Measurements from ENCODE around the gene TMEM272. TPM values are rescaled to one million over a fixed set of nuclear protein-coding genes. Genes with fewer than 3 reads are reported as not detected.
"Not testable (repeated sequence)": the region's sequence is repeated elsewhere in the genome, so short reads cannot be mapped to it uniquely, and the experiment has no call there.

The TMEM272 gene
- total RNA-seq, 1 donor from 2014 or later = 0.25 TPM

DNA sequence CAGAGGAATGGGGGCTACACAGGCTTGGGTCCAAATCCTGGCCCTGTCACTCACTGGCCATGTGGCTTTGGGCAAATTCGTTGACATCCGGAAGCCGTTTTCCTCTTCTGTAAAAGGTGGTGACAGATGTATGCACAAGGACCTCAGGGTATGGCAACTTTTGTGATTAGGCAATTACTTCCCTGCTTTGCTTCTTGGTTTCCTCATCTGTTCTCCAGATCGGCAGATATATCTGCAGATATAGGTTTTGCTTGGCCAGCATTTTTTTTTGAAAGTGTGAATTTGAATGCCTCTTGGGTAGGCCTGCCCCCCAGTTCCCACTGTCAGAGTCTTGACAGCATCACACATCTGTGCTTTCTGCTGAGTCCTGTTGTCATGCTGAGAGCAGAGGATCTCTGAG, 17.7 kb downstream of the TMEM272 start:
- intact Hi-C loops (cut with DNase I) = no loop called here
- peaks cover 27% of the 10 kb centered on the region for H3K4me1 ChIP-seq
- H3K27me3 ChIP-seq = no peaks in the 10 kb centered on the region
- H3K27ac ChIP-seq = no peak overlapping the region
- H3K4me3 ChIP-seq = no peak overlapping the region
- no peaks in the 10 kb centered on the region for H3K36me3 ChIP-seq
- DNase-seq (ENCODE audit: extremely low spot score in 2 of 2) = no peak
- TF ChIP-seq POLR2AphosphoS5 (IDR thresholded peaks at IDR 0.05; ENCODE audit: insufficient read depth in 1 of 2, low read depth in 1 of 2) (no peak), POLR2A (IDR thresholded peaks at IDR 0.05) (no peak)
- TF ChIP-seq, protein P1, sequence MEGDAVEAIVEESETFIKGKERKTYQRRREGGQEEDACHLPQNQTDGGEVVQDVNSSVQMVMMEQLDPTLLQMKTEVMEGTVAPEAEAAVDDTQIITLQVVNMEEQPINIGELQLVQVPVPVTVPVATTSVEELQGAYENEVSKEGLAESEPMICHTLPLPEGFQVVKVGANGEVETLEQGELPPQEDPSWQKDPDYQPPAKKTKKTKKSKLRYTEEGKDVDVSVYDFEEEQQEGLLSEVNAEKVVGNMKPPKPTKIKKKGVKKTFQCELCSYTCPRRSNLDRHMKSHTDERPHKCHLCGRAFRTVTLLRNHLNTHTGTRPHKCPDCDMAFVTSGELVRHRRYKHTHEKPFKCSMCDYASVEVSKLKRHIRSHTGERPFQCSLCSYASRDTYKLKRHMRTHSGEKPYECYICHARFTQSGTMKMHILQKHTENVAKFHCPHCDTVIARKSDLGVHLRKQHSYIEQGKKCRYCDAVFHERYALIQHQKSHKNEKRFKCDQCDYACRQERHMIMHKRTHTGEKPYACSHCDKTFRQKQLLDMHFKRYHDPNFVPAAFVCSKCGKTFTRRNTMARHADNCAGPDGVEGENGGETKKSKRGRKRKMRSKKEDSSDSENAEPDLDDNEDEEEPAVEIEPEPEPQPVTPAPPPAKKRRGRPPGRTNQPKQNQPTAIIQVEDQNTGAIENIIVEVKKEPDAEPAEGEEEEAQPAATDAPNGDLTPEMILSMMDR (IDR thresholded peaks at IDR 0.05) = no peak
- no peaks in the 10 kb centered on the region for H3K9me3 ChIP-seq

DNA sequence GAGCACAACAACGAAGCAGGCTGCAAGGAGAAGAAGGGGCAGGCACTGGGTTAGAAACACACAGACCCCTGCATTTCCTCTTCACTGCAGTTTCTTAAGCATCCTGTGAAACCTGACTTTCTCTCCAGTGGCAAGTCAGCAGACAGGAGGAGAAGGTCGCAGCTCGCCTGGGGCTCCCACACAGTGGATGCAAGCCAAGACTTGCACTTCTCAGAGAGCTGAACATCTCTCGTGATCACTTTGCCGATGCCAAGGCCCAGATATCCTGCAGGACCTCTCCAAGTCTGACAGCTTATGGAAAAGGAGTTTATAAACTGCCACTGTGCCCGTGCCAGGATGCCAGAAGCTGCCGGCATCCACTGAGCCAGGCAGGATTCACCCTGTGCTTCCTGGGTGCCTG, 18.4 kb downstream of the TMEM272 start:
- DNase-seq (ENCODE audit: extremely low spot score in 2 of 2) = no peak
- intact Hi-C loops (cut with DNase I) = no loop called here
- TF ChIP-seq POLR2A (IDR thresholded peaks at IDR 0.05) = no peak
- TF ChIP-seq POLR2AphosphoS5 (IDR thresholded peaks at IDR 0.05; ENCODE audit: insufficient read depth in 1 of 2, low read depth in 1 of 2) = peak in 1 of 2 donors; percentile 40
- Histone ChIP-seq H3K36me3 (no peaks in the 10 kb centered on the region), H3K4me3 (no peak overlapping the region), H3K27ac (no peak overlapping the region), H3K9me3 (no peaks in the 10 kb centered on the region), H3K4me1 (peaks cover 27% of the 10 kb centered on the region), H3K27me3 (no peaks in the 10 kb centered on the region)

DNA sequence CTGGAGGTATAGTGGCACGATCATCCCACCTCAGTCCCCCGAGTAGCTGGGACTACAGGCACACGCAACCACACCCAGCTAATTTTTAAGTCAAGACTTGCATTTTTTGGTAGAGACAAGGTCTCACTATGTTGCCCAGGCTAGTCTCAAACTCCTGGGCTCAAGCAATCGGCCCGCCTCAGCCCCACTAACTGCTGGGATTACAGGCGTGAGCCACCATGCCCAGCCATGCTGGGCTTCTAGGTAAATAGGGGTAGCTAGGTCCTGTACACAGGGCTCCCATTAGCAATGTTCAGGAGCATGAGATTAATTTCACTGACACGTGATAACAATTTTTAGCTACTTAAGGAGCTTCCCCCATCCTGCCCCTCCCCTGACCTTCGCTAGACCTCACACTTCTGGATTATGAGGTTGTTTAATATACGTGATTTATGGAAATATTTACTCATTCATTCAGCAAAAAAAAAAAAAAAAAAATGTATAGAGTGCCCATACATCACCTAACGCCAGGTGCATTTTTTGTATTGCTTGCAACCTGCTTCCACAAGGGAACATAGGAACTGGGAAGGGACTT, 19.2 kb downstream of the TMEM272 start:
- TF ChIP-seq POLR2AphosphoS5 (IDR thresholded peaks at IDR 0.05; ENCODE audit: insufficient read depth in 1 of 2, low read depth in 1 of 2) (no peak), POLR2A (IDR thresholded peaks at IDR 0.05) (no peak)
- TF ChIP-seq, protein P1 (IDR thresholded peaks at IDR 0.05) = no peak
- DNase-seq (ENCODE audit: extremely low spot score in 2 of 2) = no peak
- intact Hi-C loops (cut with DNase I) = no loop called here
- Histone ChIP-seq H3K4me3 (no peak overlapping the region), H3K27ac (no peak overlapping the region), H3K27me3 (no peaks in the 10 kb centered on the region), H3K9me3 (no peaks in the 10 kb centered on the region), H3K4me1 (peaks cover 27% of the 10 kb centered on the region), H3K36me3 (no peaks in the 10 kb centered on the region)

DNA sequence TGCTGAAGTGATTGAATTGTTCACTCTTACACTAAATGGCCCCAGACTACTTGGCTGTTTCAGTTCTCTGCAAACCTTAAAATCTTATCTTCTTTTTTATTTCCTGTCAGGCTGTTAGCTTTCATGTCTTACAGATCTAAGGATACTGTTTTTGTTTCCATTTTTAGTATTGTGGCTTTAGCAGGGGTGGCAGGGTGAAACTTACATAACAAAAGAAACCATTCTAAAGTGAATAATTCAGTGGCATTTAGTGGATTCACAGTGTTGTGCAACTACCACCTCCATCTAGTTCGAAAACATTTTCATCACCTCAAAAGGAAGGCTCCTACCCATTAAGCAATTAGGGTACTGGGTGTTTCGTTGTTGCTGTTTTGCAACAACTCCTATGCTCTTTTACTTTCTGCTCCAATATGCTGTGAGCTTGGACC, 19.8 kb downstream of the TMEM272 start:
- H3K4me3 ChIP-seq = no peak overlapping the region
- no peaks in the 10 kb centered on the region for H3K9me3 ChIP-seq
- TF ChIP-seq POLR2A (IDR thresholded peaks at IDR 0.05) (no peak), POLR2AphosphoS5 (IDR thresholded peaks at IDR 0.05; ENCODE audit: insufficient read depth in 1 of 2, low read depth in 1 of 2) (no peak)
- TF ChIP-seq, protein P1 (IDR thresholded peaks at IDR 0.05) = no peak
- no peaks in the 10 kb centered on the region for H3K36me3 ChIP-seq
- intact Hi-C loops (cut with DNase I) = no loop called here
- no peaks in the 10 kb centered on the region for H3K27me3 ChIP-seq
- H3K27ac ChIP-seq = no peak overlapping the region
- peaks cover 27% of the 10 kb centered on the region for H3K4me1 ChIP-seq
- DNase-seq (ENCODE audit: extremely low spot score in 2 of 2) = no peak

DNA sequence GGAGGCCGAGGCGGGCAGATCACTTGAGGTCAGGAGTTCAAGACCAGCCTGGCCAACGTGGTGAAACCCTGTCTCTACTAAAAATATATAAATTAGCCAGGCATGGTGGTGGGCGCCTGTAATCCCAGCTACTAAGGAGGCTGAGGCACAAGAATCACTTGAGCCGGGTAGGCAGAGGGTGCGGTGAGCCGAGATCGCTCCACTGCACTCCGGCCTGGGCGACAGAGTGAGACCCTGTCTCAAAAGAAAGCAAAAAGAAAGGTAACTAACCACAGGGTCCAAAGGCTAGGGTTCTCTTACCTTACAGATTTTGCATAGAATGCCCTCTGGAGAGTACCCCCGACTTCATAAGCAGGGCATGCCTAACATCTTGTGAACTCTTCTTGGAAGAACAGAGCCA, 20.3 kb downstream of the TMEM272 start:
- intact Hi-C loops (cut with DNase I); H3K27me3 ChIP-seq; H3K36me3 ChIP-seq; H3K4me3 ChIP-seq; H3K27ac ChIP-seq; H3K9me3 ChIP-seq; DNase-seq (ENCODE audit: extremely low spot score in 2 of 2): not testable (repeated sequence)
- peaks cover 27% of the 10 kb centered on the region for H3K4me1 ChIP-seq

DNA sequence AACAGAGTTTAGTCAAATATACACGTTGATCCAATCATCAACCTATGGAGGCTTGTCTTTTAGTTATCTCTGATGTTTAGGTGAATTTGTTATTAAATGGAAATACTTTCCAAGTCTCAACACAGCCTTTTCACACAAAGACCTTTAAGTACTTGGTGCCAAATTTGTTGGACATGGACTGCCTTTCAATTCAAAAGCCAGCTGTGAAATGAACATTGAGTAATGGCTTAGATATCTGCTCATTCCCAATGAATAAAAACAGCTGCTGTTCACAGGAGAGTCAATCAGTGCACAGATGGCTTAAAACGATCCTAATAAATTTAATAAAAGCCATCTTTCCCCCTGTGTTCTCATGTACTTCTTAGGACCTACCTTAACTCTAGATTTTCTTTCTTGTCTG, 21.1 kb downstream of the TMEM272 start:
- DNase-seq (ENCODE audit: extremely low spot score in 2 of 2) = no peak
- Histone ChIP-seq H3K36me3 (no peaks in the 10 kb centered on the region), H3K27ac (no peak overlapping the region), H3K4me1 (peaks cover 32% of the 10 kb centered on the region), H3K9me3 (no peaks in the 10 kb centered on the region), H3K4me3 (no peak overlapping the region), H3K27me3 (no peaks in the 10 kb centered on the region)
- intact Hi-C loops (cut with DNase I) = no loop called here
- TF ChIP-seq POLR2AphosphoS5 (IDR thresholded peaks at IDR 0.05; ENCODE audit: insufficient read depth in 1 of 2, low read depth in 1 of 2) = no peak
- TF ChIP-seq, protein P1 (IDR thresholded peaks at IDR 0.05) = no peak
- no peak for TF ChIP-seq POLR2A (IDR thresholded peaks at IDR 0.05)

All from vagina (tissue), 2 donors.